ENCODE data around the gene HOXA10. TPM values are rescaled to one million over a fixed set of nuclear protein-coding genes. Genes with fewer than 3 reads are reported as not detected.

HOXA10 gene
- total and polyA plus RNA-seq, 9 donors = 0.25 to 2.8 (median 0.91) TPM; not detected in 1

DNA sequence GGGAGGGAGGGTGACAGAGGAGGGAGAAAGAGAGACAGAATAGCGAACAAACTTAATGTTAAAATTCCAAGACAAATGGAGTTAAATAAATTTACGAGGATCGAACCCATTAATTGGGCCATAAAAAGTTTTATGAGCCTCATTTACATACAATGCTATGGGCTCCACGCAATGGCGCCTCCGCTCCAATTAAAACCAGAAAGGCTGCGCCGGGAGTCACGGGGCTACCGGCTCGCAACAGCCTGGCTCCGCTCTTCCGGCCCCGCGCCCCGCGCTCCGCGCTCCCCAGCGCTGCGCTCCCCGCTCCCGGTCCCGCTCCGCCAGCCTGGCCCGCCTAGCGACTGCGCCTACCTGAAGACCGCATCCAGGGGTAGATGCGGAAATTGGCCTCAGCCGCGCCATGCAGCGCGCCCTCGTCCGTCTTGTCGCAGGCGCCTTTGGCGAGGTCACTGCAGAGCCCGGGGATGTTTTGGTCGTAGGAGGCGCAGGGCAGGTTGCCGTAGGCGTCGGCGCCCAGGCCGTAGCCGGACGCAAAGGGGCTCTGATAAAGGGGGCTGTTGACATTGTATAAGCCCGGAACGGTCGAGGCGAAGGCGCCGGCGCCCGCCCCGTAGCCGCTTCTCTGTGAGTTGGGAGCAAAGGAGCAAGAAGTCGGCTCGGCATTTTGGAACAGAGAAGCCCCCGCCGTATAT, 18.2 kb downstream of the HOXA10 start:
- no peak overlapping the region for H3K27ac ChIP-seq
- no peaks in the 10 kb centered on the region for H3K36me3 ChIP-seq
- 1 to 2% (median 2%) methylated on average over 63 of the region's 63 CpGs for WGBS, 3 donors
- peak in 3 of 5 donors; percentile 8 to 43 (median 42) for DNase-seq
- TF ChIP-seq POLR2A (IDR thresholded peaks at IDR 0.05) (no peak), EP300 (IDR thresholded peaks at IDR 0.05) (no peak)
- TF ChIP-seq, protein P1, sequence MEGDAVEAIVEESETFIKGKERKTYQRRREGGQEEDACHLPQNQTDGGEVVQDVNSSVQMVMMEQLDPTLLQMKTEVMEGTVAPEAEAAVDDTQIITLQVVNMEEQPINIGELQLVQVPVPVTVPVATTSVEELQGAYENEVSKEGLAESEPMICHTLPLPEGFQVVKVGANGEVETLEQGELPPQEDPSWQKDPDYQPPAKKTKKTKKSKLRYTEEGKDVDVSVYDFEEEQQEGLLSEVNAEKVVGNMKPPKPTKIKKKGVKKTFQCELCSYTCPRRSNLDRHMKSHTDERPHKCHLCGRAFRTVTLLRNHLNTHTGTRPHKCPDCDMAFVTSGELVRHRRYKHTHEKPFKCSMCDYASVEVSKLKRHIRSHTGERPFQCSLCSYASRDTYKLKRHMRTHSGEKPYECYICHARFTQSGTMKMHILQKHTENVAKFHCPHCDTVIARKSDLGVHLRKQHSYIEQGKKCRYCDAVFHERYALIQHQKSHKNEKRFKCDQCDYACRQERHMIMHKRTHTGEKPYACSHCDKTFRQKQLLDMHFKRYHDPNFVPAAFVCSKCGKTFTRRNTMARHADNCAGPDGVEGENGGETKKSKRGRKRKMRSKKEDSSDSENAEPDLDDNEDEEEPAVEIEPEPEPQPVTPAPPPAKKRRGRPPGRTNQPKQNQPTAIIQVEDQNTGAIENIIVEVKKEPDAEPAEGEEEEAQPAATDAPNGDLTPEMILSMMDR (IDR thresholded peaks at IDR 0.05) = no peak
- peak overlapping the region; percentile 61 for H3K4me3 ChIP-seq
- peaks cover 0 to 3% of the 10 kb centered on the region in 2 donors for H3K9me3 ChIP-seq
- H3K4me1 ChIP-seq (ENCODE audit: insufficient read depth) = peaks cover 8% of the 10 kb centered on the region
- intact Hi-C loops (cut with DNase I) = loop anchor here in 2 of 4 donors (5.0 to 10.0 kb wide), 3 partner anchors 789 to 1261 kb away; partner anchors contain the start of genes CBX3 (in 1 of the 2) and HNRNPA2B1 (in 1 of the 2)
- peaks cover 3% of the 10 kb centered on the region for H3K27me3 ChIP-seq

DNA sequence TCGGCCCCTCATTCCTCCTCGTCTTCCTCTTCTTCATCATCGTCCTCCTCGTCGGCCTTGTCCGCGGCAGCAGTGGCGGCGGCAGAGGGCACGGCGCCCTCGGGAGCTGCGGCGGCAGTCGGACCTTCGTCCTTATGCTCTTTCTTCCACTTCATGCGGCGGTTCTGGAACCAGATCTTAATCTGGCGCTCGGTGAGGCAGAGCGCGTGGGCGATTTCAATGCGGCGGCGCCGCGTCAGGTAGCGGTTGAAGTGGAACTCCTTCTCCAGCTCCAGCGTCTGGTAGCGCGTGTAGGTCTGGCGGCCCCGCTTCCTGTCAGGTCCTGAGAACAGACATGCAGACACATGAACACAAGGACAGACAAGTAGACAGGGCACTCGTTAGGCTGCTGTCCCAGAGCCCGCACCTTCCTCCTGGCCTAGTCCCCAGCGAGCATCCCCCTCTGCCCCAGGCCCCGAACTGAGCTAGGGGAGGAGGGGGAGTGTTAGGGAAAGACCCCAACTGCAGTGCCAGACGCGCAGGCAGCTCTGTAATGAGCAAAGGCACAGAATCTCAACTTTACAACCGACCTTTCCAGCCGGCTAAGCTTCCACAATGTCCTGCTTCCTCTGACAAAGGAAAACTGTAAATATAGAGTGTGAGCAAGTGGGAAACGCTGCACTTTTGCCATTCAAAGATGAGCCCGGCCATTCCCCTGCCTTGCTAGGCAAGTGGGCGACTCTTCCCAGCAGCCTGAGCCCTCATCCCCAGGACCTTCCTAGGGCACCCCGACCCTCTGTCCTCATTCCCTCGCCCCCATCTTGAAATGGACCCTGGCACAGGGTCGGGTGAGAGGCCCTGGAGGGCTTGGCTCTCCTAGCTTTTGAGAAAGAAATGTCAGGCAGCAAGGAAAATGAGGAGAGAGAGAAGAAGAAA, 19.0 kb downstream of the HOXA10 start:
- Histone ChIP-seq H3K4me3 (peak overlapping the region; percentile 61), H3K36me3 (no peaks in the 10 kb centered on the region), H3K27me3 (peaks cover 3% of the 10 kb centered on the region), H3K9me3 (peaks cover 0 to 3% of the 10 kb centered on the region in 2 donors), H3K4me1 (ENCODE audit: insufficient read depth) (peaks cover 6% of the 10 kb centered on the region), H3K27ac (no peak overlapping the region)
- intact Hi-C loops (cut with DNase I) = loop anchor here in 2 of 4 donors (5.0 to 10.0 kb wide), 3 partner anchors 788 to 1260 kb away; partner anchors contain the start of genes CBX3 (in 1 of the 2) and HNRNPA2B1 (in 1 of the 2)
- no peak for TF ChIP-seq POLR2A (IDR thresholded peaks at IDR 0.05)
- TF ChIP-seq, protein P1 (IDR thresholded peaks at IDR 0.05) = no peak
- TF ChIP-seq EP300 (IDR thresholded peaks at IDR 0.05) = no peak
- WGBS, 3 donors = 18 to 38% (median 21%) methylated on average over 48 of the region's 48 CpGs
- DNase-seq = peak in 3 of 5 donors; percentile 3 to 30 (median 26)

DNA sequence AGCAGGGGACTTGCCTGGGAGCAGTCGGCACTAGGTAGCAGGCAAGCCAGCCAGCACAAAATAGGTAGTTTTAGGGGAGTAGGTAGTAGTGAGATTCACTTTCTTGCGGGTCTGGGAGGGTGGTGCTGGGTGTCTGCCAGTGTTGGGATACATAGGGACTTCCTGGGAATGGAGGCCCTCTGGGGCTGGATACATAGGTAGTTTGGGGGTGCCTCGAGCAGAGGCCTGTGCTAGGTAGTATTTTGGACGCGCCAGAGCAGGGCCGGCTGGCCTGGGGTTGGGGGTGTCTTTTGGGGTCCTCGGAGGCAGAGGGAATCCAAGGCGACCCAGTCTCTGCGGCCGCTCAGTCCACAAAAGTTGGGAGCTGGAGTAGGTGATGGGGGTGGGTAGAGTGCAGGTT, 19.8 kb downstream of the HOXA10 start:
- DNase-seq = peak in 3 of 5 donors; percentile 6 to 22 (median 15)
- no peak for TF ChIP-seq POLR2A (IDR thresholded peaks at IDR 0.05)
- TF ChIP-seq, protein P1 (IDR thresholded peaks at IDR 0.05) = no peak
- TF ChIP-seq EP300 (IDR thresholded peaks at IDR 0.05) = no peak
- intact Hi-C loops (cut with DNase I) = loop anchor here in 1 of 4 donors (10.0 kb wide), 2 partner anchors 950 to 1260 kb away; partner anchors contain the start of genes CBX3 and HNRNPA2B1
- H3K4me3 ChIP-seq = peak overlapping the region; percentile 61
- WGBS, 3 donors = 72 to 81% (median 73%) methylated on average over 10 of the region's 10 CpGs
- no peak overlapping the region for H3K27ac ChIP-seq
- H3K4me1 ChIP-seq (ENCODE audit: insufficient read depth) = peaks cover 6% of the 10 kb centered on the region
- H3K36me3 ChIP-seq = no peaks in the 10 kb centered on the region
- H3K27me3 ChIP-seq = peaks cover 3% of the 10 kb centered on the region
- H3K9me3 ChIP-seq = peaks cover 0 to 3% of the 10 kb centered on the region in 2 donors

DNA sequence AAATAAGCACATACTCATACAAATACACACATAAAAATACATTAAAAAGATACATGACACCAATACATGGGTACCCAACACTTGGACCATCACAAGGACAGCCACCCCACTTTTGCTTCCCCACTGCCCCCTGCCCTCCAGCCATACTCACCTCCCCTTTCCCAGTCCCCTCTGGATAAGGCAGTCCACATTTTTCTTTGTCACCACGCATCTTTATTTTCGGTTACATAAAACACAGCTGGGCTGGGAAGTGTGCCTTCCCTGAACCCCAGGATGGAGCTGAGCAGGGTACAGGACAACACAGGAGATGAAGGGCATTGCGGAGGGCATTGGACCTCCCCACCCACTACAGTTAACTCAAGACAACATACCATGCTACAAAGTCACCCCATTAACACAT, 20.6 kb downstream of the HOXA10 start:
- peaks cover 6% of the 10 kb centered on the region for H3K4me1 ChIP-seq (ENCODE audit: insufficient read depth)
- DNase-seq = no peak
- H3K27me3 ChIP-seq = peaks cover 3% of the 10 kb centered on the region
- TF ChIP-seq, protein P1 (IDR thresholded peaks at IDR 0.05) = no peak
- TF ChIP-seq EP300 (IDR thresholded peaks at IDR 0.05) (no peak), POLR2A (IDR thresholded peaks at IDR 0.05) (no peak)
- 91 to 97% (median 94%) methylated on average over 3 of the region's 3 CpGs for WGBS, 3 donors
- H3K4me3 ChIP-seq = no peak overlapping the region
- intact Hi-C loops (cut with DNase I) = loop anchor here in 1 of 4 donors (10.0 kb wide), 2 partner anchors 949 to 1259 kb away; partner anchors contain the start of genes CBX3 and HNRNPA2B1
- no peaks in the 10 kb centered on the region for H3K36me3 ChIP-seq
- no peak overlapping the region for H3K27ac ChIP-seq
- peaks cover 0 to 3% of the 10 kb centered on the region in 2 donors for H3K9me3 ChIP-seq
